DND-41 (cell line): Measurements from ENCODE around the gene GLP2R.

Experiments
- EZH2 ChIP-seq: IDR thresholded peaks from 3 replicates; pipeline ENCODE4 v1.6.1; 2012; ENCODE audit warnings: borderline replicate concordance, low read depth, mild to moderate bottlenecking, moderate library complexity, low read length, inconsistent platforms; ENCODE audit not compliant: severe bottlenecking
- TF ChIP-seq, protein P1 (sequence below): IDR thresholded peaks from 2 replicates; pipeline ENCODE4 v1.5.1; 2012; ENCODE audit warnings: borderline replicate concordance, low read length, moderate library complexity, mild to moderate bottlenecking; ENCODE audit not compliant: poor library complexity, severe bottlenecking; ENCODE audit errors: extremely low read depth

DNA sequence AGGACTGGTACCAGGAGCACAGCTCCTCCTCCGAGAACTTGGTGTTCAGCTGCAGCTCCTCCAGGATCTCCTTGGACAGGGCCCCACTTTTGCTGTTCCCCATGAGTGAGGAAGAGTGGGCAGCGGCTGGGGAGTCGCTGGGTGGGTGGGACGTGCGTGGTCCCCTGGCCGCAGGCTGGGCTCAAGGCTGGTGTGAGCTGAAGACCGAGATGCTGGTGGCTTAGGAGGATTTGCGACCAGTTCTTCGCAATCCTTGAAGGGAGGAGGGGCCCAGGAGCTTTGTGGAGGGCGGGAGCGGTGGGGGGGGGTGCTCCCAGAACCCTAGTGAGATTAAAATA, 79.3 kb downstream of the GLP2R start, which contains the start of gene RCVRN:
- TF ChIP-seq, protein P1, sequence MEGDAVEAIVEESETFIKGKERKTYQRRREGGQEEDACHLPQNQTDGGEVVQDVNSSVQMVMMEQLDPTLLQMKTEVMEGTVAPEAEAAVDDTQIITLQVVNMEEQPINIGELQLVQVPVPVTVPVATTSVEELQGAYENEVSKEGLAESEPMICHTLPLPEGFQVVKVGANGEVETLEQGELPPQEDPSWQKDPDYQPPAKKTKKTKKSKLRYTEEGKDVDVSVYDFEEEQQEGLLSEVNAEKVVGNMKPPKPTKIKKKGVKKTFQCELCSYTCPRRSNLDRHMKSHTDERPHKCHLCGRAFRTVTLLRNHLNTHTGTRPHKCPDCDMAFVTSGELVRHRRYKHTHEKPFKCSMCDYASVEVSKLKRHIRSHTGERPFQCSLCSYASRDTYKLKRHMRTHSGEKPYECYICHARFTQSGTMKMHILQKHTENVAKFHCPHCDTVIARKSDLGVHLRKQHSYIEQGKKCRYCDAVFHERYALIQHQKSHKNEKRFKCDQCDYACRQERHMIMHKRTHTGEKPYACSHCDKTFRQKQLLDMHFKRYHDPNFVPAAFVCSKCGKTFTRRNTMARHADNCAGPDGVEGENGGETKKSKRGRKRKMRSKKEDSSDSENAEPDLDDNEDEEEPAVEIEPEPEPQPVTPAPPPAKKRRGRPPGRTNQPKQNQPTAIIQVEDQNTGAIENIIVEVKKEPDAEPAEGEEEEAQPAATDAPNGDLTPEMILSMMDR: no peak
- TF ChIP-seq EZH2: no peak
